ENCODE results near the gene ARAP1. TPM values are rescaled to one million over a fixed set of nuclear protein-coding genes. Genes with fewer than 3 reads are reported as not detected.

ARAP1 gene
- polyA plus RNA-seq, 1 donor (not counting 4 experiments of a cell fraction or from before 2014, with no cell fraction given) = 32.8 TPM

- H3K27me3 ChIP-seq (ENCODE audit: control insufficient read depth, extremely low read depth, insufficient read depth, low read length) = no peaks in the 10 kb centered on the region
- H3K4me1 ChIP-seq (ENCODE audit: control insufficient read depth, extremely low read depth, insufficient read depth, low read length) = peaks cover 41% of the 10 kb centered on the region
- peaks cover 6% of the 10 kb centered on the region for H3K9me1 ChIP-seq (ENCODE audit: control insufficient read depth, extremely low read depth, insufficient read depth, low read length)
- peak overlapping the region; percentile 33 for H3K27ac ChIP-seq (ENCODE audit: control insufficient read depth, insufficient read depth, low read length)
- H3K4me2 ChIP-seq (ENCODE audit: control insufficient read depth, extremely low read depth, insufficient read depth, low read depth, low read length) = no peak overlapping the region
- peaks cover 2 to 14% of the 10 kb centered on the region in 2 experiments for H3K36me3 ChIP-seq (ENCODE audit: control insufficient read depth in 2 of 2, extremely low read depth in 1 of 2, insufficient read depth in 2 of 2, low read length in 2 of 2)
- no peak overlapping the region for H3K4me3 ChIP-seq (ENCODE audit: control insufficient read depth in 2 of 3, extremely low read depth in 1 of 3, insufficient read depth in 2 of 3, low read depth in 1 of 3, low read length in 3 of 3)
- peaks cover 18% of the 10 kb centered on the region for H3K79me2 ChIP-seq (ENCODE audit: control insufficient read depth, insufficient read depth, low read length)
- H2AFZ ChIP-seq (ENCODE audit: control insufficient read depth, low read length) = no peak overlapping the region
- TF ChIP-seq EZH2 (IDR thresholded peaks at IDR 0.05; ENCODE audit: low read length) = no peak
- TF ChIP-seq, protein P1, sequence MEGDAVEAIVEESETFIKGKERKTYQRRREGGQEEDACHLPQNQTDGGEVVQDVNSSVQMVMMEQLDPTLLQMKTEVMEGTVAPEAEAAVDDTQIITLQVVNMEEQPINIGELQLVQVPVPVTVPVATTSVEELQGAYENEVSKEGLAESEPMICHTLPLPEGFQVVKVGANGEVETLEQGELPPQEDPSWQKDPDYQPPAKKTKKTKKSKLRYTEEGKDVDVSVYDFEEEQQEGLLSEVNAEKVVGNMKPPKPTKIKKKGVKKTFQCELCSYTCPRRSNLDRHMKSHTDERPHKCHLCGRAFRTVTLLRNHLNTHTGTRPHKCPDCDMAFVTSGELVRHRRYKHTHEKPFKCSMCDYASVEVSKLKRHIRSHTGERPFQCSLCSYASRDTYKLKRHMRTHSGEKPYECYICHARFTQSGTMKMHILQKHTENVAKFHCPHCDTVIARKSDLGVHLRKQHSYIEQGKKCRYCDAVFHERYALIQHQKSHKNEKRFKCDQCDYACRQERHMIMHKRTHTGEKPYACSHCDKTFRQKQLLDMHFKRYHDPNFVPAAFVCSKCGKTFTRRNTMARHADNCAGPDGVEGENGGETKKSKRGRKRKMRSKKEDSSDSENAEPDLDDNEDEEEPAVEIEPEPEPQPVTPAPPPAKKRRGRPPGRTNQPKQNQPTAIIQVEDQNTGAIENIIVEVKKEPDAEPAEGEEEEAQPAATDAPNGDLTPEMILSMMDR (optimal IDR thresholded peaks at IDR 0.05 in 1 of 3, IDR thresholded peaks at IDR 0.05 in 1 of 3, conservative IDR thresholded peaks at IDR 0.05 in 1 of 3; ENCODE audit: extremely low read depth in 1 of 3, insufficient read depth in 2 of 3, low read length in 3 of 3) = no peak
- H3K9me3 ChIP-seq (ENCODE audit: control insufficient read depth, low read depth, low read length) = no peaks in the 10 kb centered on the region
- H3K9ac ChIP-seq (ENCODE audit: control insufficient read depth, extremely low read depth, insufficient read depth, low read length) = peak overlapping the region; percentile 35
- dilution Hi-C loops (cut with MboI; ENCODE audit: extremely low pct_ligation_motif_present, low sequenced_read_pairs) = no loop called here
- no peak for DNase-seq (ENCODE audit: low read depth, low spot score)
- FAIRE-seq = no peak
- no peaks in the 10 kb centered on the region for H4K20me1 ChIP-seq (ENCODE audit: control insufficient read depth, extremely low read depth, insufficient read depth, low read length)
Observed at GRCh38 chr11:72735495-72736027, 16.6 kb downstream of the ARAP1 start.

- Histone ChIP-seq H3K4me3 (ENCODE audit: control insufficient read depth in 2 of 3, extremely low read depth in 1 of 3, insufficient read depth in 2 of 3, low read depth in 1 of 3, low read length in 3 of 3) (no peak overlapping the region), H3K4me2 (ENCODE audit: control insufficient read depth, extremely low read depth, insufficient read depth, low read depth, low read length) (peak overlapping the region; percentile 19), H3K4me1 (ENCODE audit: control insufficient read depth, extremely low read depth, insufficient read depth, low read length) (peaks cover 24% of the 10 kb centered on the region), H3K9ac (ENCODE audit: control insufficient read depth, extremely low read depth, insufficient read depth, low read length) (no peak overlapping the region), H3K27ac (ENCODE audit: control insufficient read depth, insufficient read depth, low read length) (no peak overlapping the region), H4K20me1 (ENCODE audit: control insufficient read depth, extremely low read depth, insufficient read depth, low read length) (no peaks in the 10 kb centered on the region), H3K9me3 (ENCODE audit: control insufficient read depth, low read depth, low read length) (no peaks in the 10 kb centered on the region), H3K27me3 (ENCODE audit: control insufficient read depth, extremely low read depth, insufficient read depth, low read length) (no peaks in the 10 kb centered on the region), H3K9me1 (ENCODE audit: control insufficient read depth, extremely low read depth, insufficient read depth, low read length) (peaks cover 3% of the 10 kb centered on the region), H3K79me2 (ENCODE audit: control insufficient read depth, insufficient read depth, low read length) (peaks cover 9% of the 10 kb centered on the region), H2AFZ (ENCODE audit: control insufficient read depth, low read length) (no peak overlapping the region), H3K36me3 (ENCODE audit: control insufficient read depth in 2 of 2, extremely low read depth in 1 of 2, insufficient read depth in 2 of 2, low read length in 2 of 2) (peaks cover 2% of the 10 kb centered on the region in 2 experiments)
- dilution Hi-C loops (cut with MboI; ENCODE audit: extremely low pct_ligation_motif_present, low sequenced_read_pairs) = no loop called here
- DNase-seq (ENCODE audit: low read depth, low spot score) (no peak), FAIRE-seq (no peak)
- TF ChIP-seq, protein P1 (optimal IDR thresholded peaks at IDR 0.05 in 1 of 3, IDR thresholded peaks at IDR 0.05 in 1 of 3, conservative IDR thresholded peaks at IDR 0.05 in 1 of 3; ENCODE audit: extremely low read depth in 1 of 3, insufficient read depth in 2 of 3, low read length in 3 of 3) = no peak
- TF ChIP-seq EZH2 (IDR thresholded peaks at IDR 0.05; ENCODE audit: low read length) = no peak
Observed at GRCh38 chr11:72732329-72732728, 19.9 kb downstream of the ARAP1 start.
